Endodermal cell (in vitro differentiated cells): Measurements from ENCODE around the gene G6PD. TPM values are rescaled to one million over a fixed set of nuclear protein-coding genes. Genes with fewer than 3 reads are reported as not detected.

ENCODE experiments used
- DNase-seq: peaks from one replicate; pipeline ENCODE4 v3.0.0-alpha.2; 2017
- H3K27ac ChIP-seq: 2 replicates; pipeline ENCODE4 v1.5.1; 2013; ENCODE audit warnings: mild to moderate bottlenecking, low read depth, low read length, moderate library complexity
- H3K27me3 ChIP-seq: 2 replicates; pipeline ENCODE4 v1.6.1; 2013; ENCODE audit warnings: mild to moderate bottlenecking, low read length, moderate library complexity; ENCODE audit not compliant: insufficient read depth, control insufficient read depth, poor library complexity, severe bottlenecking
- H3K36me3 ChIP-seq: 2 replicates; pipeline ENCODE4 v1.7.0; 2013; ENCODE audit warnings: mild to moderate bottlenecking, low read length, moderate library complexity; ENCODE audit not compliant: control insufficient read depth, insufficient read depth
- H3K4me1 ChIP-seq: one replicate; pipeline ENCODE4 v1.7.0; 2013; ENCODE audit warnings: low read length; ENCODE audit not compliant: control insufficient read depth, insufficient read depth
- H3K4me3 ChIP-seq: 2 replicates; pipeline ENCODE4 v1.5.1; 2013; ENCODE audit warnings: mild to moderate bottlenecking, low read length, moderate library complexity
- H3K9ac ChIP-seq: 2 replicates; pipeline ENCODE4 v1.6.1; 2013; ENCODE audit warnings: mild to moderate bottlenecking, low read length, moderate library complexity; ENCODE audit not compliant: poor library complexity, severe bottlenecking; ENCODE audit errors: extremely low read depth
- H3K9me3 ChIP-seq: 2 replicates; pipeline ENCODE4 v1.6.1; 2013; ENCODE audit warnings: mild to moderate bottlenecking, low read length, moderate library complexity; ENCODE audit not compliant: control insufficient read depth
- H3K27ac Mint-ChIP-seq: 2 replicates; pipeline ENCODE4 v1.8.0; 2020; ENCODE audit warnings: mixed read lengths
- H3K27me3 Mint-ChIP-seq: 2 replicates; pipeline ENCODE4 v1.8.0; 2021; ENCODE audit warnings: mild to moderate bottlenecking, mixed read lengths; ENCODE audit not compliant: insufficient read depth
- H3K36me3 Mint-ChIP-seq: 2 replicates; pipeline ENCODE4 v1.8.0; 2020; ENCODE audit warnings: low read depth, mixed read lengths
- H3K4me1 Mint-ChIP-seq: 2 replicates; pipeline ENCODE4 v1.8.0; 2020; ENCODE audit warnings: mixed read lengths
- H3K4me3 Mint-ChIP-seq: 2 replicates; pipeline ENCODE4 v1.8.0; 2020; ENCODE audit warnings: mild to moderate bottlenecking, moderate library complexity, mixed read lengths
- H3K9me3 Mint-ChIP-seq: 2 replicates; pipeline ENCODE4 v1.8.0; 2020; ENCODE audit warnings: mild to moderate bottlenecking, mixed read lengths
- WGBS, 2 experiments: methylation state at CpG; one replicate each; pipeline versions ENCODE4 v1.1.5 to v1.1.7; 2013; ENCODE audit warnings: missing lambda C conversion rate in 2 of 2, mixed read lengths in 1 of 2; ENCODE audit not compliant: insufficient coverage in 1 of 2, insufficient read length in 1 of 2; 5-methylcytosine and 5-hydroxymethylcytosine counted together
- total RNA-seq, 2 donors: library from RNA; stranded (reverse); fragmentation: NEBNext Ultra II Directional in 1 of 2; extraction: Animal tissue kit (Norgen Biotek cat#: 25700) in 1 of 2; gene quantifications; 2 replicates in 1 of 2; 3 replicates in 1 of 2; pipeline ENCODE4 v1.2.1, GENCODE V29; 2021
- TF ChIP-seq, protein P1 (sequence below): fragments of 200-600 bp; sonication (generic); conservative IDR thresholded peaks from 2 replicates; pipeline ENCODE4 v1.5.0; 2021; ENCODE audit warnings: antibody characterized with exemption, mild to moderate bottlenecking

The G6PD gene
- total RNA-seq, 2 donors from 2014 or later = 71.7 to 81.4 TPM

DNA sequence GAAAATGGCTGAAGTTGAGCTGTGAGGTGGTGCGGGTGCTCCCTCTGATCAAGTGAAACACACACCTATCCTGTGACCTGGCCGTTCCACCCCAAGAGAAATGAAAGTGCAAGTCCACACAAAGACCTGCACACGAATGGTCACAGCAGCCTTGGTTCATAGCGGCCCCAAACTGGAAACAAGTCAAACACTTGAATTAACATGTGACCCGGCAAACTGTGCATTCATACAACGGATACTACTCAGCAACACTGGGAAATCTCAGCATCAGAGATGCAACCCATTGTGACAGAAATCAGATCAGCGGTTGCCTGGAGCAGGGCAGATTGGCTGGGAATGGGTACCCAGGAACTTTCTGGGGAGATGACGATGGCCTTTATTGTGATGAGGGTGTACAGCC, 7.6 kb downstream of the G6PD start:
- 90 to 100% methylated on average over 3 to 7 of the region's 8 CpGs for WGBS, 2 experiments
- H3K9me3 Mint-ChIP-seq = peaks cover 58% of the 10 kb centered on the region
- H3K4me1 Mint-ChIP-seq = no peaks in the 10 kb centered on the region
- Histone ChIP-seq H3K9me3 (no peaks in the 10 kb centered on the region), H3K4me1 (no peaks in the 10 kb centered on the region), H3K9ac (no peak overlapping the region), H3K27me3 (no peaks in the 10 kb centered on the region), H3K27ac (no peak overlapping the region), H3K36me3 (peaks cover 8% of the 10 kb centered on the region), H3K4me3 (no peak overlapping the region)
- DNase-seq = no peak
- TF ChIP-seq, protein P1, sequence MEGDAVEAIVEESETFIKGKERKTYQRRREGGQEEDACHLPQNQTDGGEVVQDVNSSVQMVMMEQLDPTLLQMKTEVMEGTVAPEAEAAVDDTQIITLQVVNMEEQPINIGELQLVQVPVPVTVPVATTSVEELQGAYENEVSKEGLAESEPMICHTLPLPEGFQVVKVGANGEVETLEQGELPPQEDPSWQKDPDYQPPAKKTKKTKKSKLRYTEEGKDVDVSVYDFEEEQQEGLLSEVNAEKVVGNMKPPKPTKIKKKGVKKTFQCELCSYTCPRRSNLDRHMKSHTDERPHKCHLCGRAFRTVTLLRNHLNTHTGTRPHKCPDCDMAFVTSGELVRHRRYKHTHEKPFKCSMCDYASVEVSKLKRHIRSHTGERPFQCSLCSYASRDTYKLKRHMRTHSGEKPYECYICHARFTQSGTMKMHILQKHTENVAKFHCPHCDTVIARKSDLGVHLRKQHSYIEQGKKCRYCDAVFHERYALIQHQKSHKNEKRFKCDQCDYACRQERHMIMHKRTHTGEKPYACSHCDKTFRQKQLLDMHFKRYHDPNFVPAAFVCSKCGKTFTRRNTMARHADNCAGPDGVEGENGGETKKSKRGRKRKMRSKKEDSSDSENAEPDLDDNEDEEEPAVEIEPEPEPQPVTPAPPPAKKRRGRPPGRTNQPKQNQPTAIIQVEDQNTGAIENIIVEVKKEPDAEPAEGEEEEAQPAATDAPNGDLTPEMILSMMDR = no peak
- H3K27ac Mint-ChIP-seq = no peak overlapping the region
- H3K27me3 Mint-ChIP-seq = no peaks in the 10 kb centered on the region
- peaks cover 20% of the 10 kb centered on the region for H3K36me3 Mint-ChIP-seq
- no peak overlapping the region for H3K4me3 Mint-ChIP-seq

DNA sequence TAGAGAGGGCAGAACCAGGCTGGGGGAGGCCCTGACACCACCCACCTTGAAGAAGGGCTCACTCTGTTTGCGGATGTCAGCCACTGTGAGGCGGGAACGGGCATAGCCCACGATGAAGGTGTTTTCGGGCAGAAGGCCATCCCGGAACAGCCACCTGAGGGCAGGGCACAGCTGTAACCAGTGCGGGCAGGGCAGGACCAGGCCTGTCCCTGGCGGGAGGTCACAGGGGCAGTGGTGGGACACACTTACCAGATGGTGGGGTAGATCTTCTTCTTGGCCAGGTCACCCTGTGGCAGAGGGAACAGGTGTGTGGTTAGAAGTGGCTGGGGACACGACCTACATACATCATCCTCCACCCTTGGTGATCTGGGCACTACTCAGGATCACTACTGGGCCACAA, 10.8 kb downstream of the G6PD start:
- Histone ChIP-seq H3K9me3 (no peaks in the 10 kb centered on the region), H3K27ac (no peak overlapping the region), H3K27me3 (no peaks in the 10 kb centered on the region), H3K4me3 (no peak overlapping the region), H3K4me1 (no peaks in the 10 kb centered on the region), H3K36me3 (peaks cover 15% of the 10 kb centered on the region), H3K9ac (no peak overlapping the region)
- Mint-ChIP-seq H3K36me3 (peaks cover 26% of the 10 kb centered on the region), H3K9me3 (peaks cover 68% of the 10 kb centered on the region), H3K27me3 (no peaks in the 10 kb centered on the region), H3K4me1 (no peaks in the 10 kb centered on the region), H3K27ac (no peak overlapping the region), H3K4me3 (no peak overlapping the region)
- TF ChIP-seq, protein P1 = no peak
- no peak for DNase-seq
- WGBS, 2 experiments = 90% methylated on average over 8 of the region's 9 CpGs; no CpG with 5 or more reads in 1 of the 2 experiments

DNA sequence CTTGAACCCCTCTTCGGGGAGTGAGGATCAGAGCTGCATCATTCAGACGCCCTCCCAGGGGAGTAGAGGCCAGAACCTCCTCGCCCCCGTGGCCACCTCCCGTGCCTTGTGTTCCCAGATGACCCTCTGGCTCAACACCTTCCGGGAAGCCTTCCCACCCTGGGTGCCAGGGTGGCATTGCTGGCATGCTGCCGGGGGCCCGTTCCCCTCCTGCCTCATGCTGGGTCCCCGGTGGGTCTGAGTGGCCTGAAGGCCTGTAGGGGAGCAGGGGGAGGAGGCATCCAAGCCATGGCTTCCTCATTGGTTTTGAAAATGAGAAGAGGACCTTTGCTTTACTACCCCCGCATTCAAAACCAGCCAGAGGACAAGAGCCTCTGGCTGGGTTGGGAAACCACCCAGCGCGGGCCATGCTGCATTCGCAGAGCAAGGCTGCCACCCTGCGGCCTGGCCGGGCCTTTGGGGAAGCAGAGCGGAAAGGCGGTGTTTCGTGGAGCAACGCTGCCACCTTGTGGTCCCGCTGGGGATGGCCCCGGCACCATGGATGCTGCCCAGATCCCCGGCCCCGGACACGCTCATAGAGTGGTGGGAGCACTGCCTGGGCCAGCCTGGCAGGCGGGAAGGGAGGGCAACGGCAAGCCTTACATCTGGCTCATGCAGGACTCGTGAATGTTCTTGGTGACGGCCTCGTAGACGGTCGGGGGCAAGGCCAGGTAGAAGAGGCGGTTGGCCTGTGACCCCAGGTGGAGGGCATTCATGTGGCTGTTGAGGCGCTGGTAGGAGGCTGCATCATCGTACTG, 11.9 kb downstream of the G6PD start:
- Mint-ChIP-seq H3K27ac (no peak overlapping the region), H3K36me3 (peaks cover 31% of the 10 kb centered on the region), H3K4me1 (no peaks in the 10 kb centered on the region), H3K27me3 (no peaks in the 10 kb centered on the region), H3K9me3 (peaks cover 73% of the 10 kb centered on the region), H3K4me3 (no peak overlapping the region)
- no peaks in the 10 kb centered on the region for H3K9me3 ChIP-seq
- TF ChIP-seq, protein P1 = peak; percentile 97
- H3K4me1 ChIP-seq = no peaks in the 10 kb centered on the region
- peaks cover 15% of the 10 kb centered on the region for H3K36me3 ChIP-seq
- H3K9ac ChIP-seq = no peak overlapping the region
- DNase-seq = peak; percentile 95
- no peaks in the 10 kb centered on the region for H3K27me3 ChIP-seq
- H3K4me3 ChIP-seq = no peak overlapping the region
- no peak overlapping the region for H3K27ac ChIP-seq
- WGBS, 2 experiments = 45 to 55% methylated on average over 5 to 34 of the region's 34 CpGs
